K562 (cell line): ENCODE data around the gene ZNF780B. TPM values are rescaled to one million over a fixed set of nuclear protein-coding genes. Genes with fewer than 3 reads are reported as not detected.

Source experiments
- PBX2 ChIP-seq, 2 experiments: IDR thresholded peaks in 1 of 2; conservative IDR thresholded peaks in 1 of 2; 2 replicates each; pipeline ENCODE4 v1.6.1; 2016; ENCODE audit warnings: low read depth in 2 of 2, mild to moderate bottlenecking in 1 of 2, missing compliant biosample characterization in 1 of 2, missing genetic modification characterization in 1 of 2, moderate library complexity in 1 of 2
- polyA plus RNA-seq, 8 experiments: library from polyadenylated mRNA; depleted of rRNA in 4 of 8; stranded (reverse) in 5 of 8; unstranded in 3 of 8; fragments of >200 nt; fragmentation: Nextera tagmentation in 2 of 8; fragmentation: Illumina TruSeq in 1 of 8; extraction: Ambion mirVana in 2 of 8; extraction: Trizol in 1 of 8; gene quantifications; 2 replicates each; pipeline versions ENCODE4 v1.2.1 to v1.2.3, GENCODE V29; 2011 to 2014; ENCODE audit warnings: inconsistent platforms in 1 of 8, missing spikeins in 1 of 8
- total RNA-seq, 7 experiments: library from RNA; depleted of rRNA in 6 of 7; stranded (reverse); fragments of >200 nt in 6 of 7; fragmentation: Illumina TruSeq in 2 of 7; extraction: Trizol in 2 of 7; gene quantifications; 2 replicates each; pipeline versions ENCODE4 v1.2.1 to v1.2.3, GENCODE V29; 2011 to 2021; ENCODE audit warnings: low replicate concordance in 1 of 7
- TF ChIP-seq, protein P1 (sequence below), 2 experiments: fragments of 450-650 bp; formaldehyde crosslinking in 1 of 2; IDR thresholded peaks; 2 replicates each; pipeline versions ENCODE4 v1.4.0 to v1.6.1; 2014 to 2020; ENCODE audit warnings: mild to moderate bottlenecking in 2 of 2, borderline replicate concordance in 1 of 2, low read depth in 1 of 2

ZNF780B gene
- total and polyA plus RNA-seq, 9 of the 15 experiments (the other 6 are each of a cell fraction or from before 2014, with no cell fraction given), result 3.9 to 18.4 (median 8.8) TPM

DNA sequence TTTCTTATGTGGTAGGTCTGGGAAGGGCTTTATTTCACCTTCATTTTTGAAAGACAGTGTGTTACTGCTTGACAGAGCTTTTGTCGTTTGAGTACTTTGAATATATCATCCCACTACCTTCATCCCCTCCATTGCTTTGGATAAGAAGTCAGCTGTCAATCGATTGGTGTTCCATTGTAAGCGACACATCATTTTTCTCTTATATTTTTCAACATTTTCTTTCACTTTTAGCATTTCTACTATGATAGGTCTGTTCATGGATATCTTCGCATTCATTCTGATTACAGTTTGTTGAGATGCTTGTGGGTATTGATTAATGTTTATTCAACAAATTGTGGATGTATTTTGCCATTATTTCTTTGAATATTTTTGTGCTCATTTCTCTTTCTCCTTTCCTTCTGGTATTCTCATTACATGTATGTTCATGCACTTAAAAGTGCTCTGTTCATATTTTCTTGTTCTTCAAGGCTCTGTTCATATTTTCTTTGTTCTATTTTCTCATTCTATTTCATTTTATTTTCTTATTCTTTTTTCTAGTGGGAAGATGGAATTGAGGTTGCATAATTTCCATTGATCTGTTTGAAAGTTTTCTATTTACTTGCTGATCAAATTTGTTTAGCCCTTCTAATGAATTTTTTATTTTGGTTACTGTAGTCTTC is 30.0 kb downstream of the ZNF780B start (continued):
- TF ChIP-seq, protein P1, sequence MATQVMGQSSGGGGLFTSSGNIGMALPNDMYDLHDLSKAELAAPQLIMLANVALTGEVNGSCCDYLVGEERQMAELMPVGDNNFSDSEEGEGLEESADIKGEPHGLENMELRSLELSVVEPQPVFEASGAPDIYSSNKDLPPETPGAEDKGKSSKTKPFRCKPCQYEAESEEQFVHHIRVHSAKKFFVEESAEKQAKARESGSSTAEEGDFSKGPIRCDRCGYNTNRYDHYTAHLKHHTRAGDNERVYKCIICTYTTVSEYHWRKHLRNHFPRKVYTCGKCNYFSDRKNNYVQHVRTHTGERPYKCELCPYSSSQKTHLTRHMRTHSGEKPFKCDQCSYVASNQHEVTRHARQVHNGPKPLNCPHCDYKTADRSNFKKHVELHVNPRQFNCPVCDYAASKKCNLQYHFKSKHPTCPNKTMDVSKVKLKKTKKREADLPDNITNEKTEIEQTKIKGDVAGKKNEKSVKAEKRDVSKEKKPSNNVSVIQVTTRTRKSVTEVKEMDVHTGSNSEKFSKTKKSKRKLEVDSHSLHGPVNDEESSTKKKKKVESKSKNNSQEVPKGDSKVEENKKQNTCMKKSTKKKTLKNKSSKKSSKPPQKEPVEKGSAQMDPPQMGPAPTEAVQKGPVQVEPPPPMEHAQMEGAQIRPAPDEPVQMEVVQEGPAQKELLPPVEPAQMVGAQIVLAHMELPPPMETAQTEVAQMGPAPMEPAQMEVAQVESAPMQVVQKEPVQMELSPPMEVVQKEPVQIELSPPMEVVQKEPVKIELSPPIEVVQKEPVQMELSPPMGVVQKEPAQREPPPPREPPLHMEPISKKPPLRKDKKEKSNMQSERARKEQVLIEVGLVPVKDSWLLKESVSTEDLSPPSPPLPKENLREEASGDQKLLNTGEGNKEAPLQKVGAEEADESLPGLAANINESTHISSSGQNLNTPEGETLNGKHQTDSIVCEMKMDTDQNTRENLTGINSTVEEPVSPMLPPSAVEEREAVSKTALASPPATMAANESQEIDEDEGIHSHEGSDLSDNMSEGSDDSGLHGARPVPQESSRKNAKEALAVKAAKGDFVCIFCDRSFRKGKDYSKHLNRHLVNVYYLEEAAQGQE (IDR thresholded peaks at IDR 0.05; ENCODE audit: borderline replicate concordance), result 0 out of 2 replicates have a peak, but pooled peaks have one; percentile 5
- TF ChIP-seq, protein P1 (CRISPR knock-in tag; IDR thresholded peaks at IDR 0.05; ENCODE audit: low read depth), result no peak
- TF ChIP-seq PBX2 (CRISPR knock-in tag; IDR thresholded peaks at IDR 0.05; ENCODE audit: low read depth) (no peak), PBX2 (tag; conservative IDR thresholded peaks at IDR 0.05; ENCODE audit: low read depth) (no peak)
